ENCODE results near the gene FHIT.
"Not testable (repeated sequence)": the region's sequence is repeated elsewhere in the genome, so short reads cannot be mapped to it uniquely, and the experiment has no call there.

The FHIT gene

DNA sequence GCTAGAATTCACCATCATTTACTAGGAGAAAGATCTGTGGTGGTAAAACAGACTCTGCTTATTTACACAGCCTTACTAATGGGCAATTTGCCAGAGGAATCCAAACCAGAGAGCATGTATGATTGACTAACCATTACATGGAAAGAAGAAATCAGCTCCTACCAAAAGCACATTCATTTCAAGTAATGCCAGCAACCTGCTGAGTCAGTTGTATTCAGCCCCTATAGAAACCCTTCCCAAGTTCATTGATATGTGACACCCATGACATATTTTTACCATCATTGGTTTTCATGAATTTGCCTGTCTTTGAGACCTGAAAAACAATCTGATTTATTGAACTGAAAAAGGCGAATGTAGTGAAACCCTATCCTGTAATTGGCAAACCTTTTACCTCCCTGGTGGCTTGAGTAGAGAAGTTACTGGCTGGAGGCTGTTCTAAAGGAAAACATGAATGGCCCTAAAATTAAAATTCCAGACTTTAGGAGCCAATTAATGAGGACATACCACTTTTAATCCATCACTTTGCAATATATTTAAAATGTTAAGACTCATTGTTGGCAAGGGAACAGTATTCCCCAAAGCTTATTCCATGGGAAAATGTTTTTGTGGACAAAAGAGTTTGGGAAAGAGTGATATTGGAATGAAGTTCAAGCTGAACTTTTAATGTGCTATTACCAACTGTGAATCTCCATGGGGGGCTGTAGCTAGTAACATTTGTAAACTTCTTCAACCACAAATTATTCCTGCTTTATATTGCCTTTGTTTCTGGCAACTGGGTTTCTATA, 542.9 kb downstream of the FHIT start:
- no peak for DNase-seq (ENCODE audit: low read depth in 2 of 2)

GRCh38 chr3:60707452-60708020, 543.7 kb downstream of the FHIT start:
- DNase-seq (ENCODE audit: low read depth in 2 of 2) = no peak

DNA sequence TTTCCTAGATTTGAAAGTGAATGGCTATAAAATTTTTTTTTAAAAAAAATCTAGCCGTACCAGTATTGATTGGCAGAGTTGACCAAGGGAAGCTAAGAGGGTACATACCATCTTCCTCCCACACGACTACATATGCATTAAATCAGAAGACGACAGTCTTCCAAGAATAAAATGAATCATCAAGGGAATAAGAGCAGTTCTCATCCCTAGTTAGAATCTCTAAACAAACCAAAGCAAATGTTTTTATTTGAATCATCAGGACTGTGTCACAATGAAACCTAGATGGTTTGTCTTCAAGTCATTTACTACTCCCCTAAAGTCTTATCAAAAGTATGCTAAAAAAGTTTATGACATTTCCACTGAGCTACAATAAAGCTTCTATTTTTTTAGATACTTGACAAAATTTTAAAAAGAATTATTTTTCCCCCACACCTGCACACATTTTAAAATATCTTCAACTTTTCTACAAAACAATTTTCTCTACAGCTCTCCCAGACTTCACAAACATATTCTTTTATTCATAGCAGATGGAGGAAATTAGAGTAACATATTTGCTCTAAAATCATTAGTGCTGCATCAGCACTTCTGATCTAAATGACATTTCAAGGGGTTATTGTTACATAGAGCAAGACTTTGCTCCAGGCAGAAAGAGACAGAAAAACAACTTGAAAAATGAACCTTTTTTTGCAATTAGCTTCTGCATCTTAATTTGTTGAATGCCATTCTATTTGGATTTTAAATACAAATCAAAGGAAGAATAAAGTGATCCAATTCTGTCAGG, 547.1 kb downstream of the FHIT start:
- DNase-seq (ENCODE audit: low read depth in 2 of 2) = no peak

- DNase-seq (ENCODE audit: low read depth in 2 of 2) = no peak
Measured at GRCh38 chr3:60703008-60703407, 548.2 kb downstream of the FHIT start.

- DNase-seq (ENCODE audit: low read depth in 2 of 2) = no peak
Measured at GRCh38 chr3:60698117-60698516, 553.1 kb downstream of the FHIT start.

GRCh38 chr3:60697132-60697531, 554.1 kb downstream of the FHIT start:
- DNase-seq (ENCODE audit: low read depth in 2 of 2) = no peak

- no peak for DNase-seq (ENCODE audit: low read depth in 2 of 2)
Measured at GRCh38 chr3:60696428-60697125, 554.7 kb downstream of the FHIT start.

GRCh38 chr3:60675424-60675823, 575.8 kb downstream of the FHIT start:
- DNase-seq (ENCODE audit: low read depth in 2 of 2) = no peak

GRCh38 chr3:60674870-60675269, 576.4 kb downstream of the FHIT start:
- no peak for DNase-seq (ENCODE audit: low read depth in 2 of 2)

DNA sequence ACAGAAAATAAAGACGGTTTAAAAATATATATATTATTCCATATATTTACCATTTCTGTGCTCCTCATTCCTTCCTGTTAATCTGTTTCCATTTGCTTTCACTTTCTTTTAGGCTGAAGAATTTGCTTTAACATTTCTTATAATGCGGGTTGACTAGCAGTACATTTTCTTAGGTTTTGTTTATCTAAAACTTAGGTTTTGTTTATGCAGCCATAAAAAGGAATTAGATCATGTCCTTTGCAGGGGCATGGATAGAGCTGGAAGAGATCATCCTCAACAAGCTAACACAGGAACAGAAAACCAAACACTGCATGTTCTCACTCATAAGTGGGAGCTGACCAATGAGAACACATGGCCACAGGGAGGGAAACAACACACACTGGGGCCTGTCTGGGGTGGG, 578.1 kb downstream of the FHIT start:
- no peak for DNase-seq (ENCODE audit: low read depth in 2 of 2)

DNA sequence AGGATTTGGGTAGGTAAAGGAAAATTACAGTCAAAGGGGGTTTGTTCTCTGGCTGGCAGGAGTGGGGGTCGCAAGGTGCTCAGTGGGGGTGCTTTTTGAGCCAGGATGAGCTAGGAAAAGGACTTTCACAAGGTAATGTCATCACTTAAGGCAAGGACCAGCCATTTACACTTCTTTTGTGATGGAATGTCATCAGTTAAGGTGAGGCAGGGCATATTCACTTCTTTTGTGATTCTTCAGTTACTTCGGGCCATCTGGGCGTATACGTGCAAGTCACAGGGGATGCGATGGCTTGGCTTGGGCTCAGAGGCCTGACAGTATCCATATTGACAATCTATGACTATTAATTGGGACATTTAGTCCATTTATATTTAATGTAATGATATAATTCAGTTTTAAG, 578.9 kb downstream of the FHIT start:
- DNase-seq (ENCODE audit: low read depth in 2 of 2) = not testable (repeated sequence)

DNA sequence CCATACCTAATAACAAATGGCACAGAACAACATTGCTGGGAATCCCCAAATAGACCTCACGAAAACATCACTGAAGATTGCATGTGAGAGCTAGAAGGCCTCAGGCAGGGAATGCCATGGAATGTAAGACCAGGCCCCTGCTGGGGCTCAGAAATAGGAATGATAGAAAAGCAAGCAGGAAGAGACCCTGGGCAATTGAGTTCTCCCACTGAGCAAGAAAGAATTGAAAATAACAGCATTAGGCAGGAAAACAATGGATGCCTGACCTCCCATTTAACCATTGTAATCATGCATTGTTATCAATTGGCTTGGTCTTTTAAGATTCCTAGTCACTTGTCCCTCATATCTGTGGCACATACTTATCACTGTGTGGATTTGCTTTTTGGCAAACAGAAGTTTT, 581.6 kb downstream of the FHIT start:
- DNase-seq (ENCODE audit: low read depth in 2 of 2) = no peak

GRCh38 chr3:60660026-60660425, 591.2 kb downstream of the FHIT start:
- DNase-seq (ENCODE audit: low read depth in 2 of 2) = no peak

DNA sequence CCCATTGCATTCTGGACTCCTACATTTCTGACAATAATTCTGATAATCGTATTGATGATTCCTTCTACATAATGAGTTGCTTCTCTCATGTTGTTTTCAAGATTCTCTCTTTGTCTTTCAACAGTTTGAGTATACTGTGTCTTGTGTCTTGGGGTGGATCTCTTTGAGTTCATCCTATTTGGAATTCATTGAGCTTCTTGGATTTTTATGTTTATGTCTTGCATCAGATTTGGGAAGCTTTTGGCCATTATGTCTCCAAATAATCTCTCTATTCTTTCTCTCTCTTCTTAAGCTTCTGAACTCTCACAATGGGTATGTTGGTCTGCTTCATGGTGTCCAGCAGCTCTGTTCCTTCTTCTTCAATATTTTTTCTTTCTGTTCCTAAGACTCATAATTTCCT, 592.2 kb downstream of the FHIT start:
- DNase-seq (ENCODE audit: low read depth in 2 of 2) = no peak

- DNase-seq (ENCODE audit: low read depth in 2 of 2) = no peak
Measured at GRCh38 chr3:60657972-60658371, 593.3 kb downstream of the FHIT start.

DNA sequence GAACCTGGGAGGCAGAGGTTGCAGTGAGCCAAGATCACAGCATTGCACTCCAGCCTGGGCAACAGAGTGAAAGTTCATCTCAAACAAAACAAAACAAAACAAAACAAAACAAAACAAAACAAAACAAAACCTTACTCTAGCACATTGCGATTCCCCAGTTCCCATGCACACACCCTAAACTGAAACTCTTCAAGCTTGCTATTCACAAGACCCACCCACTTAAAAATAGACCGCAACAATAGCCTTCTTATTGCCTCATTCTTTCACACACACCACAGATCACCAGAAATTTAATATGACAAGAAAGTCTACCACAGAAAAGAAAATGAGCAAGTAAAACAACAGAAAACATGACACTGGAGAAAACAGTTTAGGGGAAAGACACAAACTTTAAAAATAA, 598.4 kb downstream of the FHIT start:
- no peak for DNase-seq (ENCODE audit: low read depth in 2 of 2)

- DNase-seq (ENCODE audit: low read depth in 2 of 2) = no peak
Measured at GRCh38 chr3:60651799-60652198, 599.5 kb downstream of the FHIT start.

- no peak for DNase-seq (ENCODE audit: low read depth in 2 of 2)
Measured at GRCh38 chr3:60650171-60650570, 601.1 kb downstream of the FHIT start.

GRCh38 chr3:60645801-60646200, 605.5 kb downstream of the FHIT start:
- DNase-seq (ENCODE audit: low read depth in 2 of 2) = no peak

- no peak for DNase-seq (ENCODE audit: low read depth in 2 of 2)
Measured at GRCh38 chr3:60643831-60644230, 607.4 kb downstream of the FHIT start.

GRCh38 chr3:60641354-60641753, 609.9 kb downstream of the FHIT start:
- DNase-seq (ENCODE audit: low read depth in 2 of 2) = no peak

- no peak for DNase-seq (ENCODE audit: low read depth in 2 of 2)
Measured at GRCh38 chr3:60636846-60637245, 614.4 kb downstream of the FHIT start.
